Peyer's patch (tissue), 4 donors: ENCODE data around the gene EEF1B2.

ENCODE experiments used
- POLR2A ChIP-seq, 2 donors: fragments of 450-650 bp; IDR thresholded peaks; one replicate each; pipeline ENCODE4 v1.5.1; 2017; ENCODE audit warnings: antibody characterized with exemption in 2 of 2, mild to moderate bottlenecking in 2 of 2, moderate library complexity in 2 of 2
- TF ChIP-seq, protein P1 (sequence below), 6 experiments: fragments of 450-650 bp in 4 of 6; fragments of 200-600 bp in 2 of 6; sonication (generic) in 1 of 6; IDR thresholded peaks; one replicate each; pipeline ENCODE4 v1.5.1; 2017 to 2019; ENCODE audit warnings: antibody characterized with exemption in 6 of 6, mild to moderate bottlenecking in 3 of 6, moderate library complexity in 1 of 6

DNA sequence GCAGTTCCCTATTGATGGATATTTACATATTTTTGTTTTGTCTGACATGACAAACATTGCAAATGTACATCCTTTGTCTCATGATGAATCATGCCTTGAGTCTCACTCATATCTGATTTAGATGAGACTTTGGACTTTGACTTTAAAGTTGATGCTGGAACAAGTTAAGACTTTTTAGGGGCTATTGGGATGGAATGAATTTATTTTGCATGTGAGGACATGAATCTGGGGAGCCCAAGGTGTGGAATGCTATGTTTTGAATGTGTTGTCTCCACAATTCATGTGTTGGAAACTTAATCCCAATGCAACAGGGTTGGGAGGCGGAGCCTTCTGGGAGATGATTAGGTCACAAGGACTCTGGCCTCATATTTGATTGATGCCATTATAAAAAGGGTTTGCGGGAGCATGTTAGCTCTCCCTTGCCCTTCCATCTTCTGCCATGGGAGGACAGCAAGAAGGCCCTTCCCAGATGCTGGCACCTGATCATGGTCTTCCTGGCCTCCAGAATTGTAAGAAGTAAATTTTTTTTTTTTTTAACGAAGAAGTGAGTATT lies 44.6 kb upstream of the EEF1B2 start:
- TF ChIP-seq, protein P1, sequence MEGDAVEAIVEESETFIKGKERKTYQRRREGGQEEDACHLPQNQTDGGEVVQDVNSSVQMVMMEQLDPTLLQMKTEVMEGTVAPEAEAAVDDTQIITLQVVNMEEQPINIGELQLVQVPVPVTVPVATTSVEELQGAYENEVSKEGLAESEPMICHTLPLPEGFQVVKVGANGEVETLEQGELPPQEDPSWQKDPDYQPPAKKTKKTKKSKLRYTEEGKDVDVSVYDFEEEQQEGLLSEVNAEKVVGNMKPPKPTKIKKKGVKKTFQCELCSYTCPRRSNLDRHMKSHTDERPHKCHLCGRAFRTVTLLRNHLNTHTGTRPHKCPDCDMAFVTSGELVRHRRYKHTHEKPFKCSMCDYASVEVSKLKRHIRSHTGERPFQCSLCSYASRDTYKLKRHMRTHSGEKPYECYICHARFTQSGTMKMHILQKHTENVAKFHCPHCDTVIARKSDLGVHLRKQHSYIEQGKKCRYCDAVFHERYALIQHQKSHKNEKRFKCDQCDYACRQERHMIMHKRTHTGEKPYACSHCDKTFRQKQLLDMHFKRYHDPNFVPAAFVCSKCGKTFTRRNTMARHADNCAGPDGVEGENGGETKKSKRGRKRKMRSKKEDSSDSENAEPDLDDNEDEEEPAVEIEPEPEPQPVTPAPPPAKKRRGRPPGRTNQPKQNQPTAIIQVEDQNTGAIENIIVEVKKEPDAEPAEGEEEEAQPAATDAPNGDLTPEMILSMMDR (IDR thresholded peaks at IDR 0.05) = no peak
- no peak for TF ChIP-seq POLR2A (IDR thresholded peaks at IDR 0.05)
